COLO668 (cell line): Measurements from ENCODE around the gene KCNMA1.
"Not testable (repeated sequence)": the region's sequence is repeated elsewhere in the genome, so short reads cannot be mapped to it uniquely, and the experiment has no call there.

Experiments used
- DNase-seq: peaks from one replicate; lab custom pipeline; 2025; ENCODE audit not compliant: unreplicated experiment; lab: John Stamatoyannopoulos, UW

KCNMA1 gene

GRCh38 chr10:77357185-77357584 lies 280.4 kb downstream of the KCNMA1 start:
- DNase-seq = no peak

GRCh38 chr10:77355844-77356243 lies 281.8 kb downstream of the KCNMA1 start:
- no peak for DNase-seq

- DNase-seq = no peak
Measured at GRCh38 chr10:77351386-77351785, 286.2 kb downstream of the KCNMA1 start.

GRCh38 chr10:77350711-77351119 lies 286.9 kb downstream of the KCNMA1 start:
- DNase-seq = peak; percentile 21

- DNase-seq = no peak
Measured at GRCh38 chr10:77350134-77350533, 287.5 kb downstream of the KCNMA1 start.

GRCh38 chr10:77349226-77349625 lies 288.4 kb downstream of the KCNMA1 start:
- DNase-seq = no peak

- DNase-seq = no peak
Measured at GRCh38 chr10:77348751-77349150, 288.9 kb downstream of the KCNMA1 start.

GRCh38 chr10:77348082-77348481 lies 289.5 kb downstream of the KCNMA1 start:
- no peak for DNase-seq

- no peak for DNase-seq
Measured at GRCh38 chr10:77347052-77347451, 290.6 kb downstream of the KCNMA1 start.

GRCh38 chr10:77341055-77341454 lies 296.6 kb downstream of the KCNMA1 start:
- no peak for DNase-seq

GRCh38 chr10:77339872-77340271 lies 297.7 kb downstream of the KCNMA1 start:
- DNase-seq = not testable (repeated sequence)

GRCh38 chr10:77339166-77339565 lies 298.4 kb downstream of the KCNMA1 start:
- no peak for DNase-seq

- DNase-seq = no peak
Measured at GRCh38 chr10:77338143-77338542, 299.5 kb downstream of the KCNMA1 start.

- DNase-seq = peak; percentile 11
Measured at GRCh38 chr10:77334501-77334900, 303.1 kb downstream of the KCNMA1 start.

GRCh38 chr10:77333610-77334340 lies 303.8 kb downstream of the KCNMA1 start:
- DNase-seq = peak; percentile 54

- DNase-seq = peak; percentile 51
Measured at GRCh38 chr10:77332256-77332655, 305.4 kb downstream of the KCNMA1 start.

- no peak for DNase-seq
Measured at GRCh38 chr10:77328272-77328816, 309.3 kb downstream of the KCNMA1 start.

- peak; percentile 83 for DNase-seq
Measured at GRCh38 chr10:77325233-77325537, 312.4 kb downstream of the KCNMA1 start.

- DNase-seq = no peak
Measured at GRCh38 chr10:77321838-77322237, 315.8 kb downstream of the KCNMA1 start.

- DNase-seq = no peak
Measured at GRCh38 chr10:77320971-77321471, 316.6 kb downstream of the KCNMA1 start.

GRCh38 chr10:77319557-77319956 lies 318.1 kb downstream of the KCNMA1 start:
- DNase-seq = no peak

GRCh38 chr10:77318739-77319138 lies 318.9 kb downstream of the KCNMA1 start:
- no peak for DNase-seq

- no peak for DNase-seq
Measured at GRCh38 chr10:77317221-77317620, 320.4 kb downstream of the KCNMA1 start.
